ENCODE measurements around the gene ZNF444. TPM values are rescaled to one million over a fixed set of nuclear protein-coding genes. Genes with fewer than 3 reads are reported as not detected.

The ZNF444 gene
- total RNA-seq (10 to 100 TPM; 39.2 to 55.5 TPM), polyA plus RNA-seq (10 to 100 TPM; 27.8 to 44.1 TPM)
- long read RNA-seq, donor 1, full-length matches to known transcripts: 15 of 15 reads
- long read RNA-seq, donor 1, partial matches to known transcripts: 0 of 15 reads
- long read RNA-seq, donor 1, other reads (novel, unspliced or antisense): 0 of 15 reads
- long read RNA-seq, donor 2, partial matches to known transcripts: 0 of 5 reads
- long read RNA-seq, donor 2, other reads (novel, unspliced or antisense): 0 of 5 reads
- long read RNA-seq, donor 3, full-length matches to known transcripts: 8 of 8 reads
- long read RNA-seq, donor 3, partial matches to known transcripts: 0 of 8 reads
- long read RNA-seq, donor 3, other reads (novel, unspliced or antisense): 0 of 8 reads
- long read RNA-seq, donor 4, full-length matches to known transcripts: 5 of 5 reads
- long read RNA-seq, donor 4, partial matches to known transcripts: 0 of 5 reads
- long read RNA-seq, donor 4, other reads (novel, unspliced or antisense): 0 of 5 reads
- long read RNA-seq, donor 5, full-length matches to known transcripts: 18 of 26 reads
- long read RNA-seq, donor 5, partial matches to known transcripts: 8 of 26 reads
- long read RNA-seq, donor 5, other reads (novel, unspliced or antisense): 0 of 26 reads

GRCh38 chr19:56140583-56141416, at the start of gene ZNF444:
Gene ZNF444 (plus strand): TSS chr19:56141287. CDS start chr19:56146912, 5,625 bp downstream.
- H3K4me1 ChIP-seq (ENCODE audit: control insufficient read depth in 5 of 5, insufficient read depth in 5 of 5, low read length in 5 of 5): peaks cover 0 to 20% (median 18%) of the 10 kb centered on the region in 5 donors
- ATAC-seq (ENCODE audit: insufficient read depth, low FRiP score) (peak; percentile 89), DNase-seq (peak; percentile 100)
- H3K36me3 ChIP-seq (ENCODE audit: control insufficient read depth in 4 of 4, insufficient read depth in 4 of 4, low read length in 4 of 4): no peaks in the 10 kb centered on the region
- H3K9me3 ChIP-seq (ENCODE audit: control insufficient read depth in 4 of 4, insufficient read depth in 3 of 4, low read length in 3 of 4): no peaks in the 10 kb centered on the region
- H3K27ac ChIP-seq (ENCODE audit: low read depth in 1 of 2, low read length in 1 of 2): peak within 1 kb of the TSS; percentile 81 to 98
- WGBS, 2 donors: 0% methylated on average over 48 to 56 of the region's 56 CpGs
- peak within 1 kb of the TSS; percentile 17 to 75 for H3K9ac ChIP-seq (ENCODE audit: insufficient read depth in 1 of 2, low read length in 2 of 2)
- no peak for TF ChIP-seq CTCF (IDR thresholded peaks at IDR 0.05; ENCODE audit: control extremely low read depth, extremely low read depth)
- H3K27me3 ChIP-seq (ENCODE audit: control insufficient read depth in 3 of 3, insufficient read depth in 3 of 3, low read length in 2 of 3): no peaks in the 10 kb centered on the region
- peak within 1 kb of the TSS; percentile 53 for H3K4me3 ChIP-seq

- ATAC-seq (ENCODE audit: insufficient read depth, low FRiP score): no peak
- Histone ChIP-seq H3K9me3 (ENCODE audit: control insufficient read depth in 4 of 4, insufficient read depth in 3 of 4, low read length in 3 of 4) (peaks cover 0 to 6% (median 2%) of the 10 kb centered on the region in 4 donors), H3K36me3 (ENCODE audit: control insufficient read depth in 4 of 4, insufficient read depth in 4 of 4, low read length in 4 of 4) (peaks cover 7 to 34% (median 12%) of the 10 kb centered on the region in 4 donors), H3K27me3 (ENCODE audit: control insufficient read depth in 3 of 3, insufficient read depth in 3 of 3, low read length in 2 of 3) (no peaks in the 10 kb centered on the region), H3K27ac (ENCODE audit: low read depth in 1 of 2, low read length in 1 of 2) (peak overlapping the region in 1 of 2 donors; percentile 55), H3K9ac (ENCODE audit: insufficient read depth in 1 of 2, low read length in 2 of 2) (no peak overlapping the region), H3K4me1 (ENCODE audit: control insufficient read depth in 5 of 5, insufficient read depth in 5 of 5, low read length in 5 of 5) (peaks cover 0 to 8% (median 0%) of the 10 kb centered on the region in 5 donors), H3K4me3 (no peak overlapping the region)
- no peak for DNase-seq
- 82 to 92% methylated on average over 38 of the region's 38 CpGs for WGBS, 2 donors
- no peak for TF ChIP-seq CTCF (IDR thresholded peaks at IDR 0.05; ENCODE audit: control extremely low read depth, extremely low read depth)
Measured at GRCh38 chr19:56091751-56092546, 49.1 kb upstream of the ZNF444 start.
